Upper lobe of right lung (tissue), 1 donor: ENCODE results near the gene ESRP2. TPM values are rescaled to one million over a fixed set of nuclear protein-coding genes. Genes with fewer than 3 reads are reported as not detected.

ENCODE experiments used
- ATAC-seq: fragments of 200-7000 bp; cut with Tn5 transposase; one replicate; pipeline ENCODE4 v1.9.1; 2020; ENCODE audit warnings: mild to moderate bottlenecking, moderate library complexity
- DNase-seq: peaks from one replicate; pipeline ENCODE4 v3.0.0-alpha.2; 2020
- H3K27ac ChIP-seq: fragments of 200-600 bp; one replicate; pipeline ENCODE4 v1.8.0; 2022
- H3K27me3 ChIP-seq: fragments of 200-600 bp; one replicate; pipeline ENCODE4 v1.8.0; 2022; ENCODE audit warnings: mild to moderate bottlenecking
- H3K36me3 ChIP-seq: fragments of 200-600 bp; one replicate; pipeline ENCODE4 v1.8.0; 2022
- H3K4me1 ChIP-seq: fragments of 200-600 bp; one replicate; pipeline ENCODE4 v1.8.0; 2022
- H3K4me3 ChIP-seq: fragments of 200-600 bp; one replicate; pipeline ENCODE4 v1.8.0; 2022; ENCODE audit warnings: mild to moderate bottlenecking
- H3K9me3 ChIP-seq: fragments of 200-600 bp; one replicate; pipeline ENCODE4 v1.8.0; 2022
- CTCF ChIP-seq: fragments of 200-600 bp; IDR thresholded peaks from one replicate; pipeline ENCODE4 v1.8.0; 2022; ENCODE audit warnings: antibody characterized with exemption
- intact Hi-C: fragments of 100-400 bp; cut with DNase I; formaldehyde crosslinking; loops from one replicate; pipeline ENCODE4 v1.11.0; 2022
- total RNA-seq: library from RNA; stranded (reverse); fragmentation: NEBNext Ultra II Directional; extraction: Animal tissue kit (Norgen Biotek cat#: 25700); gene quantifications from one replicate; pipeline ENCODE4 v1.2.1, GENCODE V29; 2021
- donor health status: DM: no; HTN: yes; CAD: no; lungs with severe emphysema.

ESRP2 gene
- total RNA-seq, 1 donor from 2014 or later = 61.0 TPM

GRCh38 chr16:68282064-68282452 lies 46.1 kb upstream of the ESRP2 start:
- Histone ChIP-seq H3K4me1 (peaks cover 43% of the 10 kb centered on the region), H3K4me3 (no peak overlapping the region), H3K9me3 (no peaks in the 10 kb centered on the region), H3K27me3 (no peaks in the 10 kb centered on the region), H3K27ac (no peak overlapping the region), H3K36me3 (peaks cover 20% of the 10 kb centered on the region)
- no peak for TF ChIP-seq CTCF
- ATAC-seq (no peak), DNase-seq (no peak)
- intact Hi-C loops = no loop called here

DNA sequence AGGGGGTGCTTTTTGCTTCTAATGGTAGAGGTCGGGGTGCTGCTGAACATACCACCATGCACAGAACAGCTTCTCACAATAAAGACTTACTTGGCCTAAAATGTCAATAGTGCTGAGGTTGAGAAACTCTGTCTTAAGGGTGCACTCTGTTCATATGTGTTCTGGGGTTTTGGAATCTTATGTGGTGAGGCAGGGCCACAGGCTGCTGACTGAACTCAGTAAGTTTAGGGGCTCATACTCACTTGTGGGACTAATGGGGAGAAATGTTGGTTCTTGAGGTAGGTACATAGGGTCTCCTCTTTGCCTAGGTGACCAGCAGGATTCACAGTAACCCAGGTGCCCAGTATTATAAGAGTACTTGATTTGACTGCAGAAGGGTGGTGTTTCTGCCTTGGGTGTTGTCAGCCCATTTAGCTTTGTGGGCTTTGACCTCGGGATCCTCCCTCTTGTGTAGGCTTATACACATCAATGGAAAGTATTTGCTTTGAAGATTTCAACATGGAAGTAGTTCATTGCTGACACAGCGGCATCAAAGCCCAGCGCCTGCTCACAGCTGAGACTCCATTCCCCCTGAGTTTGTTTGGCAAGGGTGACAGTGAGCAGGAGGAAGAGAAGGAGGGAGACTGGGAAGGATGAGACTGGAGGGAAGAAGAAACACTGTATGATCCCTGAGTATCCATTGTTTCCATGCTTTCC lies 45.6 kb upstream of the ESRP2 start:
- H3K9me3 ChIP-seq = no peaks in the 10 kb centered on the region
- DNase-seq (no peak), ATAC-seq (no peak)
- no peak overlapping the region for H3K27ac ChIP-seq
- peaks cover 20% of the 10 kb centered on the region for H3K36me3 ChIP-seq
- intact Hi-C loops = no loop called here
- TF ChIP-seq CTCF = no peak
- no peaks in the 10 kb centered on the region for H3K27me3 ChIP-seq
- H3K4me3 ChIP-seq = no peak overlapping the region
- peaks cover 41% of the 10 kb centered on the region for H3K4me1 ChIP-seq

- H3K4me1 ChIP-seq = peaks cover 36% of the 10 kb centered on the region
- no peak for TF ChIP-seq CTCF
- no peaks in the 10 kb centered on the region for H3K9me3 ChIP-seq
- ATAC-seq = peak; percentile 64
- H3K27me3 ChIP-seq = no peaks in the 10 kb centered on the region
- H3K4me3 ChIP-seq = no peak overlapping the region
- intact Hi-C loops = no loop called here
- no peak overlapping the region for H3K27ac ChIP-seq
- H3K36me3 ChIP-seq = peaks cover 20% of the 10 kb centered on the region
- DNase-seq = no peak
These were observed 44.0 kb upstream of the ESRP2 start for GRCh38 chr16:68279726-68280558.

- Histone ChIP-seq H3K4me1 (peaks cover 31% of the 10 kb centered on the region), H3K27ac (peak overlapping the region; percentile 65), H3K9me3 (no peaks in the 10 kb centered on the region), H3K4me3 (no peak overlapping the region), H3K27me3 (no peaks in the 10 kb centered on the region), H3K36me3 (peaks cover 22% of the 10 kb centered on the region)
- intact Hi-C loops = no loop called here
- no peak for TF ChIP-seq CTCF
- ATAC-seq = peak; percentile 63
- DNase-seq = no peak
These were observed 40.3 kb upstream of the ESRP2 start for GRCh38 chr16:68276223-68276622.

- TF ChIP-seq CTCF = no peak
- Histone ChIP-seq H3K27me3 (no peaks in the 10 kb centered on the region), H3K4me3 (no peak overlapping the region), H3K27ac (peak overlapping the region; percentile 65), H3K9me3 (no peaks in the 10 kb centered on the region), H3K4me1 (peaks cover 34% of the 10 kb centered on the region), H3K36me3 (peaks cover 22% of the 10 kb centered on the region)
- intact Hi-C loops = no loop called here
- ATAC-seq (no peak), DNase-seq (no peak)
These were observed 39.8 kb upstream of the ESRP2 start for GRCh38 chr16:68275611-68276191.
